ENCODE measurements around the gene AP2B1. TPM values are rescaled to one million over a fixed set of nuclear protein-coding genes. Genes with fewer than 3 reads are reported as not detected.

The AP2B1 gene
- total RNA-seq, 1 experiment from 2014 or later, result 82.7 TPM

GRCh38 chr17:35765756-35766488, 178.8 kb downstream of the AP2B1 start:
- Histone ChIP-seq H3K4me2 (ENCODE audit: low read depth, low read length, poor library complexity, severe bottlenecking) (no peak overlapping the region), H3K27ac (ENCODE audit: low read length) (no peak overlapping the region), H3K27me3 (ENCODE audit: low read length) (no peaks in the 10 kb centered on the region), H2AFZ (ENCODE audit: low read length) (no peak overlapping the region), H3K9me3 (ENCODE audit: low read length) (no peaks in the 10 kb centered on the region), H4K20me1 (ENCODE audit: insufficient read depth, low read depth, low read length) (no peaks in the 10 kb centered on the region), H3K9me2 (replicated peaks; ENCODE audit: insufficient read depth, low read length) (no peaks in the 10 kb centered on the region), H3K4me1 (ENCODE audit: low read length) (peaks cover 13% of the 10 kb centered on the region), H3K4me3 (ENCODE audit: low read length) (no peak overlapping the region), H3K9ac (ENCODE audit: low read length) (no peak overlapping the region), H3K36me3 (ENCODE audit: insufficient read depth, low read length) (no peaks in the 10 kb centered on the region), H3K79me2 (ENCODE audit: low read length) (no peaks in the 10 kb centered on the region)
- DNase-seq, result no peak

GRCh38 chr17:35766489-35766877, 179.4 kb downstream of the AP2B1 start:
- DNase-seq, result no peak
- no peaks in the 10 kb centered on the region for H3K36me3 ChIP-seq (ENCODE audit: insufficient read depth, low read length)
- no peak overlapping the region for H3K4me3 ChIP-seq (ENCODE audit: low read length)
- H3K27ac ChIP-seq (ENCODE audit: low read length), result no peak overlapping the region
- no peak overlapping the region for H3K9ac ChIP-seq (ENCODE audit: low read length)
- H3K4me2 ChIP-seq (ENCODE audit: low read depth, low read length, poor library complexity, severe bottlenecking), result no peak overlapping the region
- no peaks in the 10 kb centered on the region for H3K79me2 ChIP-seq (ENCODE audit: low read length)
- no peaks in the 10 kb centered on the region for H4K20me1 ChIP-seq (ENCODE audit: insufficient read depth, low read depth, low read length)
- no peaks in the 10 kb centered on the region for H3K27me3 ChIP-seq (ENCODE audit: low read length)
- no peaks in the 10 kb centered on the region for H3K9me2 ChIP-seq (replicated peaks; ENCODE audit: insufficient read depth, low read length)
- no peaks in the 10 kb centered on the region for H3K9me3 ChIP-seq (ENCODE audit: low read length)
- no peak overlapping the region for H2AFZ ChIP-seq (ENCODE audit: low read length)
- peaks cover 13% of the 10 kb centered on the region for H3K4me1 ChIP-seq (ENCODE audit: low read length)

GRCh38 chr17:35766903-35767510, 179.9 kb downstream of the AP2B1 start:
- Histone ChIP-seq H3K4me2 (ENCODE audit: low read depth, low read length, poor library complexity, severe bottlenecking) (no peak overlapping the region), H3K79me2 (ENCODE audit: low read length) (no peaks in the 10 kb centered on the region), H3K4me1 (ENCODE audit: low read length) (peaks cover 13% of the 10 kb centered on the region), H3K36me3 (ENCODE audit: insufficient read depth, low read length) (no peaks in the 10 kb centered on the region), H4K20me1 (ENCODE audit: insufficient read depth, low read depth, low read length) (no peaks in the 10 kb centered on the region), H2AFZ (ENCODE audit: low read length) (no peak overlapping the region), H3K27me3 (ENCODE audit: low read length) (no peaks in the 10 kb centered on the region), H3K27ac (ENCODE audit: low read length) (no peak overlapping the region), H3K9me2 (replicated peaks; ENCODE audit: insufficient read depth, low read length) (no peaks in the 10 kb centered on the region), H3K9me3 (ENCODE audit: low read length) (no peaks in the 10 kb centered on the region), H3K9ac (ENCODE audit: low read length) (no peak overlapping the region), H3K4me3 (ENCODE audit: low read length) (no peak overlapping the region)
- peak; percentile 76 for DNase-seq

GRCh38 chr17:35768797-35769196, 181.7 kb downstream of the AP2B1 start:
- no peaks in the 10 kb centered on the region for H3K9me3 ChIP-seq (ENCODE audit: low read length)
- no peaks in the 10 kb centered on the region for H3K36me3 ChIP-seq (ENCODE audit: insufficient read depth, low read length)
- H2AFZ ChIP-seq (ENCODE audit: low read length), result no peak overlapping the region
- H3K79me2 ChIP-seq (ENCODE audit: low read length), result no peaks in the 10 kb centered on the region
- H3K4me3 ChIP-seq (ENCODE audit: low read length), result no peak overlapping the region
- peaks cover 12% of the 10 kb centered on the region for H3K4me1 ChIP-seq (ENCODE audit: low read length)
- no peak overlapping the region for H3K9ac ChIP-seq (ENCODE audit: low read length)
- no peaks in the 10 kb centered on the region for H4K20me1 ChIP-seq (ENCODE audit: insufficient read depth, low read depth, low read length)
- no peak for DNase-seq
- H3K9me2 ChIP-seq (replicated peaks; ENCODE audit: insufficient read depth, low read length), result no peaks in the 10 kb centered on the region
- H3K27me3 ChIP-seq (ENCODE audit: low read length), result no peaks in the 10 kb centered on the region
- no peak overlapping the region for H3K27ac ChIP-seq (ENCODE audit: low read length)
- H3K4me2 ChIP-seq (ENCODE audit: low read depth, low read length, poor library complexity, severe bottlenecking), result no peak overlapping the region

- no peaks in the 10 kb centered on the region for H3K9me3 ChIP-seq (ENCODE audit: low read length)
- no peak overlapping the region for H3K9ac ChIP-seq (ENCODE audit: low read length)
- no peaks in the 10 kb centered on the region for H3K79me2 ChIP-seq (ENCODE audit: low read length)
- H4K20me1 ChIP-seq (ENCODE audit: insufficient read depth, low read depth, low read length), result no peaks in the 10 kb centered on the region
- no peaks in the 10 kb centered on the region for H3K36me3 ChIP-seq (ENCODE audit: insufficient read depth, low read length)
- no peak overlapping the region for H2AFZ ChIP-seq (ENCODE audit: low read length)
- H3K4me1 ChIP-seq (ENCODE audit: low read length), result peaks cover 2% of the 10 kb centered on the region
- no peak overlapping the region for H3K4me2 ChIP-seq (ENCODE audit: low read depth, low read length, poor library complexity, severe bottlenecking)
- no peaks in the 10 kb centered on the region for H3K27me3 ChIP-seq (ENCODE audit: low read length)
- H3K27ac ChIP-seq (ENCODE audit: low read length), result no peak overlapping the region
- H3K9me2 ChIP-seq (replicated peaks; ENCODE audit: insufficient read depth, low read length), result no peaks in the 10 kb centered on the region
- no peak overlapping the region for H3K4me3 ChIP-seq (ENCODE audit: low read length)
- no peak for DNase-seq
Measured at GRCh38 chr17:35769895-35770486, 182.9 kb downstream of the AP2B1 start.

GRCh38 chr17:35773129-35773528, 186.0 kb downstream of the AP2B1 start:
- Histone ChIP-seq H3K36me3 (ENCODE audit: insufficient read depth, low read length) (no peaks in the 10 kb centered on the region), H3K4me2 (ENCODE audit: low read depth, low read length, poor library complexity, severe bottlenecking) (no peak overlapping the region), H3K27me3 (ENCODE audit: low read length) (no peaks in the 10 kb centered on the region), H3K9me2 (replicated peaks; ENCODE audit: insufficient read depth, low read length) (no peaks in the 10 kb centered on the region), H3K9me3 (ENCODE audit: low read length) (no peaks in the 10 kb centered on the region), H3K4me3 (ENCODE audit: low read length) (no peak overlapping the region), H3K27ac (ENCODE audit: low read length) (no peak overlapping the region), H4K20me1 (ENCODE audit: insufficient read depth, low read depth, low read length) (no peaks in the 10 kb centered on the region), H3K9ac (ENCODE audit: low read length) (no peak overlapping the region), H2AFZ (ENCODE audit: low read length) (no peak overlapping the region), H3K79me2 (ENCODE audit: low read length) (no peaks in the 10 kb centered on the region), H3K4me1 (ENCODE audit: low read length) (no peaks in the 10 kb centered on the region)
- DNase-seq, result no peak

GRCh38 chr17:35773679-35774425, 186.7 kb downstream of the AP2B1 start:
- Histone ChIP-seq H3K4me3 (ENCODE audit: low read length) (no peak overlapping the region), H3K27ac (ENCODE audit: low read length) (no peak overlapping the region), H3K27me3 (ENCODE audit: low read length) (no peaks in the 10 kb centered on the region), H3K36me3 (ENCODE audit: insufficient read depth, low read length) (no peaks in the 10 kb centered on the region), H2AFZ (ENCODE audit: low read length) (no peak overlapping the region), H3K9ac (ENCODE audit: low read length) (no peak overlapping the region), H3K9me3 (ENCODE audit: low read length) (no peaks in the 10 kb centered on the region), H3K79me2 (ENCODE audit: low read length) (no peaks in the 10 kb centered on the region), H4K20me1 (ENCODE audit: insufficient read depth, low read depth, low read length) (no peaks in the 10 kb centered on the region), H3K4me1 (ENCODE audit: low read length) (no peaks in the 10 kb centered on the region), H3K4me2 (ENCODE audit: low read depth, low read length, poor library complexity, severe bottlenecking) (no peak overlapping the region), H3K9me2 (replicated peaks; ENCODE audit: insufficient read depth, low read length) (no peaks in the 10 kb centered on the region)
- no peak for DNase-seq

GRCh38 chr17:35774499-35774898, 187.4 kb downstream of the AP2B1 start:
- no peaks in the 10 kb centered on the region for H3K9me3 ChIP-seq (ENCODE audit: low read length)
- H3K27me3 ChIP-seq (ENCODE audit: low read length), result no peaks in the 10 kb centered on the region
- no peaks in the 10 kb centered on the region for H3K4me1 ChIP-seq (ENCODE audit: low read length)
- H4K20me1 ChIP-seq (ENCODE audit: insufficient read depth, low read depth, low read length), result no peaks in the 10 kb centered on the region
- H3K4me3 ChIP-seq (ENCODE audit: low read length), result no peak overlapping the region
- H3K36me3 ChIP-seq (ENCODE audit: insufficient read depth, low read length), result no peaks in the 10 kb centered on the region
- no peak overlapping the region for H2AFZ ChIP-seq (ENCODE audit: low read length)
- no peaks in the 10 kb centered on the region for H3K9me2 ChIP-seq (replicated peaks; ENCODE audit: insufficient read depth, low read length)
- no peak overlapping the region for H3K27ac ChIP-seq (ENCODE audit: low read length)
- H3K79me2 ChIP-seq (ENCODE audit: low read length), result no peaks in the 10 kb centered on the region
- no peak overlapping the region for H3K9ac ChIP-seq (ENCODE audit: low read length)
- no peak overlapping the region for H3K4me2 ChIP-seq (ENCODE audit: low read depth, low read length, poor library complexity, severe bottlenecking)
- DNase-seq, result no peak

Measured in Karpas-422 (cell line).